OCI-LY1 (cell line): ENCODE results near the gene CREB3L2.
"Not testable (repeated sequence)": the region's sequence is repeated elsewhere in the genome, so short reads cannot be mapped to it uniquely, and the experiment has no call there.

Experiments
- H2AFZ ChIP-seq: fragments of 200-600 bp; sonication (generic), shearing (Covaris generic); 2 replicates; pipeline ENCODE4 v1.6.0; 2014; ENCODE audit warnings: antibody characterized with exemption, mild to moderate bottlenecking, low read length
- H3F3A ChIP-seq: fragments of 200-600 bp; sonication (generic), shearing (Covaris generic); 2 replicates; pipeline ENCODE4 v1.6.0; 2014; ENCODE audit warnings: mild to moderate bottlenecking, antibody characterized with exemption, low read length, moderate library complexity; ENCODE audit not compliant: insufficient read depth
- H3K27ac ChIP-seq: fragments of 200-600 bp; sonication (generic); 2 replicates; pipeline ENCODE4 v1.5.1; 2014; ENCODE audit warnings: low read length, mixed run types, mild to moderate bottlenecking, low read depth; ENCODE audit not compliant: poor library complexity, severe bottlenecking
- H3K27me3 ChIP-seq: fragments of 200-600 bp; sonication (generic); 2 replicates; pipeline ENCODE4 v1.6.0; 2014; ENCODE audit warnings: antibody characterized with exemption, mild to moderate bottlenecking, low read length, moderate library complexity; ENCODE audit not compliant: insufficient read depth
- H3K36me3 ChIP-seq: fragments of 200-600 bp; sonication (generic); 2 replicates; pipeline ENCODE4 v1.6.1; 2014; ENCODE audit warnings: mild to moderate bottlenecking, antibody characterized with exemption, low read length, moderate library complexity, mixed read lengths; ENCODE audit not compliant: insufficient read depth
- H3K4me1 ChIP-seq: fragments of 200-600 bp; sonication (generic); 2 replicates; pipeline ENCODE4 v1.5.1; 2014; ENCODE audit warnings: mild to moderate bottlenecking, low read length, moderate library complexity; ENCODE audit not compliant: insufficient read depth, severe bottlenecking
- H3K4me2 ChIP-seq: fragments of 200-600 bp; sonication (generic), shearing (Covaris generic); 2 replicates; pipeline ENCODE4 v1.6.1; 2014; ENCODE audit warnings: low read length
- H3K4me3 ChIP-seq: fragments of 200-600 bp; sonication (generic); 2 replicates; pipeline ENCODE4 v1.5.1; 2014; ENCODE audit warnings: low read length, low read depth, mild to moderate bottlenecking, mixed read lengths; ENCODE audit not compliant: poor library complexity, severe bottlenecking
- H3K79me2 ChIP-seq: fragments of 200-600 bp; shearing (Covaris generic); 2 replicates; pipeline ENCODE4 v1.6.1; 2016; ENCODE audit warnings: mixed run types, low read length, mixed read lengths; ENCODE audit not compliant: insufficient read depth
- H3K9ac ChIP-seq: fragments of 200-600 bp; sonication (generic), shearing (Covaris generic); 2 replicates; pipeline ENCODE4 v1.6.1; 2014; ENCODE audit warnings: mild to moderate bottlenecking, low read length, mixed read lengths
- H3K9me2 ChIP-seq: fragments of 200-600 bp; sonication (generic), shearing (Covaris generic); 2 replicates; pipeline ENCODE4 v1.6.1; 2014; ENCODE audit warnings: low read depth, mild to moderate bottlenecking, low read length, mixed read lengths
- H3K9me3 ChIP-seq: fragments of 200-600 bp; shearing (Covaris generic); 2 replicates; pipeline ENCODE4 v1.6.1; 2014; ENCODE audit warnings: low read length, mixed read lengths
- H4K20me1 ChIP-seq: fragments of 200-600 bp; sonication (generic), shearing (Covaris generic); 2 replicates; pipeline ENCODE4 v1.6.0; 2016; ENCODE audit warnings: mild to moderate bottlenecking, low read length; ENCODE audit not compliant: insufficient read depth
- CTCF ChIP-seq: fragments of 200-600 bp; sonication (generic), shearing (Covaris generic); IDR thresholded peaks from 2 replicates; pipeline ENCODE4 v1.5.1; 2017; ENCODE audit warnings: mild to moderate bottlenecking, antibody characterized with exemption, low read length, moderate library complexity, mixed read lengths
- EZH2 ChIP-seq: fragments of 200-600 bp; sonication (generic), shearing (Covaris generic); IDR thresholded peaks from 2 replicates; pipeline ENCODE4 v1.8.0; 2017; ENCODE audit warnings: borderline replicate concordance, mixed run types, mild to moderate bottlenecking, antibody characterized with exemption, low read length, moderate library complexity, mixed read lengths

The CREB3L2 gene

GRCh38 chr7:138044897-138045296 lies 43.0 kb upstream of the CREB3L2 start:
- Histone ChIP-seq H3F3A (no peaks in the 10 kb centered on the region), H3K4me1 (no peaks in the 10 kb centered on the region), H3K4me3 (no peak overlapping the region), H3K9me3 (no peaks in the 10 kb centered on the region), H3K9me2 (no peaks in the 10 kb centered on the region), H3K9ac (no peak overlapping the region), H3K79me2 (no peaks in the 10 kb centered on the region), H3K27ac (no peak overlapping the region), H2AFZ (no peak overlapping the region), H4K20me1 (no peaks in the 10 kb centered on the region), H3K27me3 (no peaks in the 10 kb centered on the region), H3K4me2 (no peak overlapping the region), H3K36me3 (no peaks in the 10 kb centered on the region)
- TF ChIP-seq CTCF (no peak), EZH2 (no peak)

- H3K79me2 ChIP-seq, H3K27ac ChIP-seq, H3F3A ChIP-seq, H4K20me1 ChIP-seq, H3K36me3 ChIP-seq, H3K9ac ChIP-seq, H3K9me2 ChIP-seq, H3K4me2 ChIP-seq, H2AFZ ChIP-seq, H3K4me3 ChIP-seq, H3K4me1 ChIP-seq, H3K27me3 ChIP-seq, H3K9me3 ChIP-seq: not testable (repeated sequence)
These were observed 38.2 kb upstream of the CREB3L2 start for GRCh38 chr7:138040063-138040462.

- H3F3A ChIP-seq: no peaks in the 10 kb centered on the region
- H3K4me1 ChIP-seq: no peaks in the 10 kb centered on the region
- no peak overlapping the region for H3K27ac ChIP-seq
- no peaks in the 10 kb centered on the region for H3K36me3 ChIP-seq
- no peaks in the 10 kb centered on the region for H4K20me1 ChIP-seq
- no peaks in the 10 kb centered on the region for H3K9me2 ChIP-seq
- no peak overlapping the region for H3K4me2 ChIP-seq
- no peak for TF ChIP-seq EZH2
- no peak for TF ChIP-seq CTCF
- no peak overlapping the region for H2AFZ ChIP-seq
- no peaks in the 10 kb centered on the region for H3K27me3 ChIP-seq
- H3K9ac ChIP-seq: no peak overlapping the region
- H3K9me3 ChIP-seq: peaks cover 5% of the 10 kb centered on the region; the same call in 1 of the 2 replicates
- H3K4me3 ChIP-seq: no peak overlapping the region
- no peaks in the 10 kb centered on the region for H3K79me2 ChIP-seq
These were observed 34.2 kb upstream of the CREB3L2 start for GRCh38 chr7:138036135-138036534.

GRCh38 chr7:138033241-138033640 lies 31.4 kb upstream of the CREB3L2 start:
- Histone ChIP-seq H4K20me1 (no peaks in the 10 kb centered on the region), H3K4me3 (no peak overlapping the region), H2AFZ (no peak overlapping the region), H3K9ac (no peak overlapping the region), H3K79me2 (no peaks in the 10 kb centered on the region), H3K36me3 (no peaks in the 10 kb centered on the region), H3K4me2 (no peak overlapping the region), H3K9me2 (no peaks in the 10 kb centered on the region), H3K4me1 (no peaks in the 10 kb centered on the region), H3K27ac (no peak overlapping the region), H3K9me3 (peaks cover 5% of the 10 kb centered on the region; the same call in 1 of the 2 replicates), H3K27me3 (no peaks in the 10 kb centered on the region), H3F3A (no peaks in the 10 kb centered on the region)
- no peak for TF ChIP-seq CTCF
- TF ChIP-seq EZH2: no peak
